Measurements from ENCODE around the gene SMG9. TPM values are rescaled to one million over a fixed set of nuclear protein-coding genes. Genes with fewer than 3 reads are reported as not detected.

SMG9 gene
- total RNA-seq, 1 donor from 2014 or later, result 35.0 TPM

GRCh38 chr19:43720936-43721335 lies 33.8 kb downstream of the SMG9 start:
- TF ChIP-seq CTCF (IDR thresholded peaks at IDR 0.05; ENCODE audit: insufficient read depth, low read depth, low read length) (no peak), EZH2 (IDR thresholded peaks at IDR 0.05; ENCODE audit: insufficient read depth, low read length) (no peak)

GRCh38 chr19:43719918-43720317 lies 34.8 kb downstream of the SMG9 start:
- no peaks in the 10 kb centered on the region for H3K79me2 ChIP-seq (ENCODE audit: insufficient read depth, low read length)
- H3K27me3 Mint-ChIP-seq (ENCODE audit: low read depth, unreplicated experiment), result peaks cover 11% of the 10 kb centered on the region
- no peak for DNase-seq (ENCODE audit: low read depth)
- H3K9me3 Mint-ChIP-seq (ENCODE audit: unreplicated experiment), result no peaks in the 10 kb centered on the region
- no peaks in the 10 kb centered on the region for H4K20me1 ChIP-seq (ENCODE audit: insufficient read depth, low read length)
- no peaks in the 10 kb centered on the region for H3K9me3 ChIP-seq (ENCODE audit: insufficient read depth, low read depth, low read length)
- TF ChIP-seq CTCF (IDR thresholded peaks at IDR 0.05; ENCODE audit: insufficient read depth, low read depth, low read length) (no peak), EZH2 (IDR thresholded peaks at IDR 0.05; ENCODE audit: insufficient read depth, low read length) (no peak)
- H3K9ac ChIP-seq (ENCODE audit: low read length), result no peak overlapping the region
- H3K4me2 ChIP-seq (ENCODE audit: low read length), result no peak overlapping the region
- no peak overlapping the region for H2AFZ ChIP-seq (ENCODE audit: low read depth, low read length)
- H3K4me1 Mint-ChIP-seq (ENCODE audit: low read depth, unreplicated experiment), result no peaks in the 10 kb centered on the region
- H3K27me3 ChIP-seq (ENCODE audit: insufficient read depth, low read length), result no peaks in the 10 kb centered on the region
- H3K4me3 Mint-ChIP-seq (ENCODE audit: unreplicated experiment), result no peak overlapping the region
- H3K4me3 ChIP-seq (ENCODE audit: insufficient read depth, low read depth, low read length), result no peak overlapping the region
- no peak overlapping the region for H3K27ac ChIP-seq (ENCODE audit: low read depth, low read length)
- no peak for FAIRE-seq
- no peaks in the 10 kb centered on the region for H3K36me3 ChIP-seq (ENCODE audit: insufficient read depth, low read length)
- no peaks in the 10 kb centered on the region for H3K36me3 Mint-ChIP-seq (ENCODE audit: low read depth, unreplicated experiment)
- no peak overlapping the region for H3K27ac Mint-ChIP-seq (ENCODE audit: unreplicated experiment)
- no peaks in the 10 kb centered on the region for H3K4me1 ChIP-seq (ENCODE audit: insufficient read depth, low read length)

More at GRCh38 chr19:43720936-43721335, 33.8 kb downstream of the SMG9 start:
- Mint-ChIP-seq H3K36me3 (ENCODE audit: low read depth, unreplicated experiment) (no peaks in the 10 kb centered on the region), H3K9me3 (ENCODE audit: unreplicated experiment) (no peaks in the 10 kb centered on the region), H3K27me3 (ENCODE audit: low read depth, unreplicated experiment) (peaks cover 11% of the 10 kb centered on the region), H3K27ac (ENCODE audit: unreplicated experiment) (peak overlapping the region; percentile 41), H3K4me1 (ENCODE audit: low read depth, unreplicated experiment) (no peaks in the 10 kb centered on the region), H3K4me3 (ENCODE audit: unreplicated experiment) (no peak overlapping the region)
- Histone ChIP-seq H2AFZ (ENCODE audit: low read depth, low read length) (no peak overlapping the region), H4K20me1 (ENCODE audit: insufficient read depth, low read length) (no peaks in the 10 kb centered on the region), H3K27me3 (ENCODE audit: insufficient read depth, low read length) (no peaks in the 10 kb centered on the region), H3K4me3 (ENCODE audit: insufficient read depth, low read depth, low read length) (no peak overlapping the region), H3K27ac (ENCODE audit: low read depth, low read length) (no peak overlapping the region), H3K4me2 (ENCODE audit: low read length) (no peak overlapping the region), H3K9ac (ENCODE audit: low read length) (no peak overlapping the region), H3K79me2 (ENCODE audit: insufficient read depth, low read length) (no peaks in the 10 kb centered on the region), H3K36me3 (ENCODE audit: insufficient read depth, low read length) (no peaks in the 10 kb centered on the region), H3K4me1 (ENCODE audit: insufficient read depth, low read length) (no peaks in the 10 kb centered on the region), H3K9me3 (ENCODE audit: insufficient read depth, low read depth, low read length) (no peaks in the 10 kb centered on the region)
- no peak for FAIRE-seq
- no peak for DNase-seq (ENCODE audit: low read depth)

GRCh38 chr19:43719378-43719868 lies 35.3 kb downstream of the SMG9 start:
- no peaks in the 10 kb centered on the region for H3K27me3 ChIP-seq (ENCODE audit: insufficient read depth, low read length)
- H2AFZ ChIP-seq (ENCODE audit: low read depth, low read length), result no peak overlapping the region
- Mint-ChIP-seq H3K4me1 (ENCODE audit: low read depth, unreplicated experiment) (no peaks in the 10 kb centered on the region), H3K4me3 (ENCODE audit: unreplicated experiment) (no peak overlapping the region), H3K9me3 (ENCODE audit: unreplicated experiment) (no peaks in the 10 kb centered on the region), H3K27ac (ENCODE audit: unreplicated experiment) (no peak overlapping the region), H3K36me3 (ENCODE audit: low read depth, unreplicated experiment) (no peaks in the 10 kb centered on the region), H3K27me3 (ENCODE audit: low read depth, unreplicated experiment) (peaks cover 13% of the 10 kb centered on the region)
- TF ChIP-seq CTCF (IDR thresholded peaks at IDR 0.05; ENCODE audit: insufficient read depth, low read depth, low read length) (no peak), EZH2 (IDR thresholded peaks at IDR 0.05; ENCODE audit: insufficient read depth, low read length) (no peak)
- no peaks in the 10 kb centered on the region for H3K79me2 ChIP-seq (ENCODE audit: insufficient read depth, low read length)
- H3K9ac ChIP-seq (ENCODE audit: low read length), result no peak overlapping the region
- H3K27ac ChIP-seq (ENCODE audit: low read depth, low read length), result no peak overlapping the region
- no peak overlapping the region for H3K4me3 ChIP-seq (ENCODE audit: insufficient read depth, low read depth, low read length)
- no peaks in the 10 kb centered on the region for H4K20me1 ChIP-seq (ENCODE audit: insufficient read depth, low read length)
- H3K9me3 ChIP-seq (ENCODE audit: insufficient read depth, low read depth, low read length), result no peaks in the 10 kb centered on the region
- DNase-seq (ENCODE audit: low read depth) (no peak), FAIRE-seq (no peak)
- H3K4me1 ChIP-seq (ENCODE audit: insufficient read depth, low read length), result no peaks in the 10 kb centered on the region
- no peaks in the 10 kb centered on the region for H3K36me3 ChIP-seq (ENCODE audit: insufficient read depth, low read length)
- H3K4me2 ChIP-seq (ENCODE audit: low read length), result no peak overlapping the region

All from astrocyte (in vitro differentiated cells and primary cell).